Adipose tissue (tissue), 3 donors: ENCODE measurements around the gene PPP1R1A. TPM values are rescaled to one million over a fixed set of nuclear protein-coding genes. Genes with fewer than 3 reads are reported as not detected.

Experiments
- H3K27ac ChIP-seq: one replicate; pipeline ENCODE4 v1.5.1; 2013; ENCODE audit warnings: low read depth, low read length
- WGBS, 3 donors: extraction: QIAGEN DNeasy Blood & Tissue Kit; methylation state at CpG; one replicate each; pipeline ENCODE4 v1.1.7; 2013; 5-methylcytosine and 5-hydroxymethylcytosine counted together
- polyA plus RNA-seq, 3 donors: library from polyadenylated mRNA; stranded (reverse); fragments of 200-250 nt; gene quantifications; one replicate each; pipeline ENCODE4 v1.2.3, GENCODE V29; 2013
- donor health status: healthy with polysubstance abuse.
- donor health status: Bipolar disorder and iron deficiency.
- donor health status: healthy.

PPP1R1A gene
- polyA plus RNA-seq, 3 donors = 26.1 to 309 (median 212) TPM

DNA sequence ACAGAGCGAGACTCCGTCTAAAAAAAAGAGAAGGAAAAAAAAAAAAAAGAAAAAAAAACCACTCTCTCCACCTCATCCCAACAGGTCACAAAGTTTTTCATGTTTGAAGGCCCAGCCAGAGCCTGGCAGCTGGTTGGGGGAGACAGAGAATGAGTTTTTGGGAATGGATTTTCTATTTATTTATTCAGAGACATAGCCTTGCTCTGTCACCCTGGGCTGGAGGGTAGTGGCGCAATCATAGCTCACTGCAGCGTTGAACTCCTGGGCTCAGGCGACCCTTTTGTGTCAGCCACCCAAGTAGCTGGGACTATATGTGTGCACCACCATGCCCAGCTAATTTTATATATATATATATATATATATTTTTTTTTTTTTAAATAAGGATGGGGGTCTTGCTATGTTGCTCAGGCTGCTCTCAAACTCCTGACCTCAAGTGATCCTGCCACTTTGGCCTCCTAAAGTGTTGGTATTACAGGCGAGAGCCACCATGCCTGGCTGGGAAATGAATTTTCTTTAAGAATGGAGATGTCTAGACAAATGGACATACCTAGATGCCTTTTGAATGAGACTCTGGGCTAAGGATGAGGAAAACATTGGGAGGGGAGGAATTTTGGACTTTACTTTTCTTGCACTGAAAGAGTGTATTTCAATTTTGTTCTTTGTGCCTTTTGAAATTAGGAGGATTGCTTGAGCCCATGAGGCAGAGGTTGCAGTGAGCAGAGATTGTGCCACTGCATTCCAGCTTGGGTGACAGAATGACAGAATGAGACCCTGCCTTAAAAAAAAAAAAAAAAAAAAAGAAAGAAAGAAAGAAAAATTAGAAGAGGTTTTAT, 16.9 kb upstream of the PPP1R1A start:
- WGBS, 3 donors = 83 to 87% (median 87%) methylated on average over 6 of the region's 6 CpGs
- H3K27ac ChIP-seq = no peak overlapping the region

DNA sequence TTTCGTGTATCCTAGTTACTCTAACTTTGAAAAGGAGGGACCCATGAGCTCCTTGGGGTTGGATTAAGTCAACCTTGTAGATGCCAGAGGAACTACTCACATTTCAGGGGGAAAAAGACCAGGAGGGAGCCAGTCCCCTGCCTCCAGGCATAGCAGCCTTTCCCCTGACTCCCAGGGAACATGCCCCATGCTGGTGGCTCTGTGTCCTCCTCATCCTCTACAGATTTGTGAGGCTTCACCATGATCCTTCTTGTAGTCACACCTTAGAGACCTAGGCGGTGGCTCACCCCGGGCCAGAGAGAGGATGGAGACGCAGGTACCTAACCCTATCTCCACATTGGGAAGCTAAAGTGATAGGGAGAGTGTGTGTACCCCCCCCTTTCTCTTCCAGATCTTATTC, 16.0 kb upstream of the PPP1R1A start:
- no peak overlapping the region for H3K27ac ChIP-seq
- WGBS, 3 donors = 83 to 94% (median 89%) methylated on average over 4 of the region's 4 CpGs

DNA sequence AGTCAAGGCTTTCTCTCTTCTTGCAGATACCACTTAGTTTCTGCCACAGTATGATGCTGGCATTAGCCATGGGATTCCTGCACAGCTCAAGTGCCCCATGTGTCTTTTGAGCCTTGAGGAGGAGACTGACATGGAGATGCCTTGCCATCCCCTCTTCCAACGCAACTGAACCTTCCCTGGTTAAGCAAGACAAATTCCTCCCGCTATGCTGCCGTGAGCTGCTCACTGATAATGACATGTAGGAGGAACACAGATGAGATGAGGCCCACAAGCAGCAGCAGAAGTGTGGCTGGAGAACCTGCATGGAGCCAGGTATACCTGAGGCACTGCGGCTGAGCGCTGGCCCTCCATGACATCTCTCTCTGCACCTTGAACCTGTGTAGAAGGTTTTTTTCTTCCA, 15.4 kb upstream of the PPP1R1A start:
- 83 to 89% (median 84%) methylated on average over 5 of the region's 5 CpGs for WGBS, 3 donors

DNA sequence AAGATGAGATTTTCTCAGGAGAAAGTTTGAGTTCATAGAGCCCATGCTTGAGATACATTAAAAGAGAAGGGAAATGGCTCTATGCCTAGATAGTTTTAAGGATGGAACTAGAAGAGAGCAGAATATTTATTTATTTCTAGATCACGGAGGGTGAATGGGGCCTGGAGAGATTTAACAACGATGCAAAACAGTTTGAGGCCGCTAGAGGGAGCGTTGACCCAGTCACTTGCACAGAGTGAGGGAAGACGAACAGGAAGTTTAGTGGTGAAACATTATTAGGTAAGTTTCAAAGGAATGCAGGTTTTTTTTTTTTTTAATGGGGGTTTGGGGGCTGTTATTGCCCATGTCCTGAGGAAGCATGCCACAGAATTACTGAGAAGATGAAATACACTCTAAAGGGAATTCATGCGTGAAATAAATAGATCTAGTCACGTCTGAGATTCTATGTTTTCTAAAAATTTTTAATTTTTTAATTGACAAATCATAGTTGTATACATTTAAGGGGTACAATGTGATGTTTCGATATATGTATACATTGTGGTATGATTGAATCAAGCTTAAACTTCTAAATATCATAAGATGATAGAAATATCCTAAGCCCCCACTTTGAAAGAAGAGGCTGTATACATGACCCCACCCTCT, 14.8 kb upstream of the PPP1R1A start:
- WGBS, 3 donors = 18 to 24% (median 23%) methylated on average over 8 of the region's 8 CpGs
- no peak overlapping the region for H3K27ac ChIP-seq

More for the DNA sequence above, 15.4 kb upstream of the PPP1R1A start:
- H3K27ac ChIP-seq = no peak overlapping the region

DNA sequence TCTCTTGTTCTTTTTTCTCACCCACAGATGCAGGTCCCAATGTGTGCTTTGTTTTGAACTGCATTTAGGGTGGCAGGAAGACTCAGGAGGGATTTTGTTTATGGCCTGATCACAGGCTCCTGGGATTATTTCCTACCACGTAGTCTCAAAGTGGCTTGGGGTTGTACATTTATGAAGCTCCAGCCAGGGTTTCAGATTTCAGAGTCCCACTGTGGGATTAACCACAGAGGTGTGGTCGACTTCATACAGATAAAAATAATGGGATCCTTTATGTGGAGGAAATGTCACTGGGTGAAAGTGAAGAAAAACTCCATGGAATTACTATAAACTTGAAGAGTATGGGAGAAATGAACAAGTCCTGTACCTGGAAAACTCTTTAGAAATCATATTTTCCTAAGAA, 14.2 kb upstream of the PPP1R1A start:
- WGBS, 3 donors = 45 to 54% (median 50%) methylated on average over 2 of the region's 2 CpGs
- no peak overlapping the region for H3K27ac ChIP-seq

DNA sequence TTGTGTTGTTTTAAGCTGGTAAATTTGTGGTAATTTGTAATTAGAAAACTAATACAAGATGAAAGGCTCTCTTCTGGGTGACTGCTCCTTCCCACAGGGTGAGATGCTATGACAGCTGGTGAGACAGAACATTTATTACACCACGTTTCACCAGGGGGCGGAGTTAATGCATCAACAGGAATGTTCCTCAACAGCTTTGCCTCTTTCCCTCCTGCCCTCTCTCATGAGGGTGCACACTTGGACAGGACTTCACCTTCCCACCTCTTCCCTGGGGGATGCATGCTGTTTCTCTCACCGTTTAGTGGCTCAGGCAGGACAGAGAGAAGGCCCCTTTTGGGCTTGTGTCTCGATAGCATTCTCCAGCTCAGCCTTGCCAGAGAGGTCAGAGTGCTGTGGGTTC, 13.4 kb upstream of the PPP1R1A start:
- 51 to 57% (median 53%) methylated on average over 4 of the region's 4 CpGs for WGBS, 3 donors
- H3K27ac ChIP-seq = no peak overlapping the region

DNA sequence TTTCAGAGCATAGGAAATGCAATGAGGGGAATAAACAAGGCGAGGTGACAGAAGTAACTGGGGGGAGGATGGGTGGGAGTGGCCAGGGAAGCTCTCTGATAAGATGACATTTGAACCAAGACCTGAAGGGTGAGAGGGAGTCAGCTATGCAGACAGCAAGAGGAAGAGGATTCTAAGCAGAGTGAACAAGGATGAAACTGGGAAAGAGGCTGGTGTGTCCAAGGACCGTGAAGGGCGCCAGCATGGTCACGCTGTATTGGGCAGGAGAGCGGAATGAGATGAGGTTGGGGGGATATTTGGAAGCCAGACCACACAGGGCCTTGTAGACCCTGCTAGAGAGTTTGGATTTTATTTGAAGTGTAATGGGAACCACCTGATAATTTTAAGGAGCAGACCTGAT, 10.5 kb upstream of the PPP1R1A start:
- WGBS, 3 donors = 79 to 87% (median 87%) methylated on average over 5 of the region's 5 CpGs
- no peak overlapping the region for H3K27ac ChIP-seq

DNA sequence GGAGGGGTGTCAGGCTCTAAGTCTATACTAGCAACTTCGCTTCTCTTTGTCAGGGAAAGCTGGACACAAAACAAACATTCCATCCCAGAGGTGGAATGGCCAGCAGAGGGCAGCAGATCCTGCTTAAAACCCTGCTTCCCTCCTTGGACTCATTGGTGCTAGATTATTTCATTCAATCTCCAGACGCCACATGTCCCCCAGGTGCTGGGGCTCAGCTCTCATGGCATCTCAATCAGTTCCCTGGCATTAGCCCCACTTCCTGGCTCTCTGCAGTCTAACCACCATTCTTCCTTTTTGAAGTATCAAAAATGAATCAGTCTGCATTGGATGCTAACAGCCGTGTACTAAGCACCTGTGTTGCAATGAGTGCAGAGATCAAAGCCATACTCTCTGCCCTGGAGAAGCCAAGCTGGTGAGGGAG, 8.1 kb upstream of the PPP1R1A start:
- no peak overlapping the region for H3K27ac ChIP-seq
- WGBS, 3 donors = 11 to 29% (median 24%) methylated on average over 3 of the region's 3 CpGs

DNA sequence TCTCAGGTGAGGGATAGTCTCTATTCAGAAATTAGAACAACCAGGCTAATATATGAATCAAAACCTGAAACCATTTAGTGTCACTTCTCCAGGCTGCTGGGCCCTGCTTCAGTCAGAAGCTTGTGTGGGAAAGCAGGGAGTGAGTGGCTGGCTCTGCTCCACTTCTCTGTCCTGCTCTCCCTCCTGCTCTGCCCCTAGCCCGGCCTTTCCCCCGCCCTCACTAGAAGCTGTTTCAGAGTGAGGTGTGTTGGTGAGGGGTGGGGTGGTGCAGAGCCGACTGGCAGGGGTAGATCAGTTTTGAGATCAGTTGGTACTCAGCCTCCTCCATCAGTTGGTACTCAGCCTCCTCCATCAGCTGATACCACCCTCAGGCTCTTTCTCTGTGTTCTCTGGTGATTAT, 7.0 kb upstream of the PPP1R1A start:
- no peak overlapping the region for H3K27ac ChIP-seq
- 82 to 92% (median 82%) methylated on average over 3 of the region's 3 CpGs for WGBS, 3 donors

DNA sequence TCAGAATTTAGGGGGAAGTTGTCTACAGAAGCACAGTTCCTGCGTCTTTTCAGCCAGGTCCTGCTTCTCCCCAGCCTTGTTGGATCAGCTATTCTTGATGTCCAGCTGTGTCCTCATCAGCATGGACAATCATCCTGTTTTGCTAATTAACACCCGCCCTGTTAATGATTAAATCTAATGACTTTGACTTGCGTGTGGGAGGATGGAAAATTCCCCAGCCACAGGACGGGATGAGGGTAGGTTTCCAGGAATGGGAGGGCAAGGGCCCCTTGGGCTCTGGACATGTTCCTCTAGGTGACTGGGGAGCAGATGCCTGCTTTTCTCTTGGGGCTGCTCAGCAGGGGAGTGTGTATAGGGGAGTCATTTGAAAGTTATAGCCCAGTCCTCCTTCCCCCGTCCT, 5.3 kb upstream of the PPP1R1A start:
- no peak overlapping the region for H3K27ac ChIP-seq
- WGBS, 3 donors = 51 to 65% (median 56%) methylated on average over 5 of the region's 5 CpGs

DNA sequence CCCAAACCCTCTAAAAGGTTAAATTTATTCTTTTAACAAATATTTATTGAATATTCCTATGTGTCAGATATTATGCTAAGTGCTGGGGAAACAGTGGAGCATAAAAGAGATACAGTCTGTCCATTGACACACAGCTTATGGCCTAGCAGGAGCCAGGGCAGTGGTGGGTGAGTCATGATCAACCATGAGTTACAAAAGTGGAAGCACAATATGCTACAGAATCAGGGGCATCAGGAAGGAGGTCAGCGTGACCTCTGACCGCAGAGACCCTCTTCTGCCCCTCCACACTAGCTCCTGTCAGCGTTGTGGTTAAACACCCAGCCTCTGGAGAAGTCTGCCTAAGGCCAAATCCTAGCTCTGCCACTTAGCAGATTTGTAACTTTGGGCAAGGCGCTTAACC, 4.7 kb upstream of the PPP1R1A start:
- WGBS, 3 donors = 77 to 83% (median 79%) methylated on average over 4 of the region's 4 CpGs
- H3K27ac ChIP-seq = no peak overlapping the region

DNA sequence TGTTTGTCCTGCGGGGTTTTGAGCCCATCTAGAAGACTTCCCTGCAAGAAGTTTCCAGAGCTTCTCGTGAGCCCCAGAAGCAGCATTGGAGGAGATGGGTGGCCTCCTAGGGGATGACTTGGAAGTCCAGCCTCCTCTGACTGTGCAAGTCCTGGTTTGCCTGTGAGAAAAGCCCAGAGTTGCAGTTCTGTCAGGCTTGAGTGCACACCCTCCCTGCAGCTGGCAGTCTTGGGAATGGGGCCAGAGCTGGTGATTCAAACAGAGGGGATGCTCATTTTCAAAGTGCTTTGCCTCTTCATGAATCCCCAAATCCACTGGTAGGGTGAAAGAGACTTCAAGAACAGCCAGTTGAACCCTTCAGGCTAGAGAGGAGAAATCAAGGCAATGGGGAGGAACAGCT, 3.9 kb upstream of the PPP1R1A start:
- H3K27ac ChIP-seq = no peak overlapping the region
- WGBS, 3 donors = 79 to 89% (median 86%) methylated on average over 2 of the region's 2 CpGs

DNA sequence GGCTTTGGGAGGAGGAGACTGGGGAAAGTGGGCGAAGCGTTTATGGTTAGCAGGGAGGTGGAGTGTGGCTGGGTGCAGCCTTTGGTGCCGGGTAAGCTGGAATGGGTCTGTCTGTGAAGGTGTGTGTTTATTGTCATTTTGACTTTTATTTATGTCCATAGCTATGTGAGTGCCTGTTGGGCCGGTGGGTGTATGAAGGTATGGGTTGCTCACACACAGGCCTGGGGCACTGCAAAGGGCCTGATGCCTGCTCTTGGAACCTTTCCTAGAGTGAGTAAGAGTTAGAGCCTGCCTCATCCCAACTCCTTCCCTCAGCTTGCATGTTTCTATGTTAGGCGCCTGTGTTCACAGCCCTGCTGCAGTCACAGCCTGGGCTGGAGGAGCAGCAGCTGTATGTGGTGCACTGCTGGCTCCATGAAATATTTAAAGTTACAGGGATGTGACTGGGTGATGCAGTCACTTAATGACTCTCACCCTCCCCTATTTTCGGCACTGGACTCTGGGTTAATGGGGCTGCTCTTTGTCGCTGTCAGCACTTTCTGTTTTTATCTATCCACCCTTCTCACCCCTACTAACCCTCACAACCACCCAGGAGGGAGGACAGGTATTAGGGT, 2.6 kb upstream of the PPP1R1A start:
- 51 to 62% (median 61%) methylated on average over 7 of the region's 7 CpGs for WGBS, 3 donors
- H3K27ac ChIP-seq = no peak overlapping the region

DNA sequence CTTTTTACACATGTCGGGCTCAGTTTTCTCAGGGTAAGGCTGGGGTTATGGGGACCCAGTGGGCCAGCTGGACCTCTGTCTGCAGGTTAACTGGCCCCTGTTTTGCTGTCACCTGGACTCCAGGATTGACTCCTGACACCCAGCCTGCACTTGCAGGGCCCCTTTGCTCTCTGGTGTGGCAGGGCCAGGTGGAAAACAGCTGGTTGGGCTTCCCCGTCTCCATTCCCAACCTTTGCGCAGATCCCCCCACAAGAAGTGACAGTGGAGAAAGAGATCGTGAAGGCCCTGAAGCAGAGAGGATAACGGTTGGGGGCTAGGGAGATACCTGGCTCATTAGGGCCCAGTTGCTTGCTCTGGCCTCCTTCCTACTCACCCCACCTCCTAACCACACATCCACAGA, 1.5 kb upstream of the PPP1R1A start:
- no peak overlapping the region for H3K27ac ChIP-seq
- 66 to 84% (median 80%) methylated on average over 5 of the region's 5 CpGs for WGBS, 3 donors

DNA sequence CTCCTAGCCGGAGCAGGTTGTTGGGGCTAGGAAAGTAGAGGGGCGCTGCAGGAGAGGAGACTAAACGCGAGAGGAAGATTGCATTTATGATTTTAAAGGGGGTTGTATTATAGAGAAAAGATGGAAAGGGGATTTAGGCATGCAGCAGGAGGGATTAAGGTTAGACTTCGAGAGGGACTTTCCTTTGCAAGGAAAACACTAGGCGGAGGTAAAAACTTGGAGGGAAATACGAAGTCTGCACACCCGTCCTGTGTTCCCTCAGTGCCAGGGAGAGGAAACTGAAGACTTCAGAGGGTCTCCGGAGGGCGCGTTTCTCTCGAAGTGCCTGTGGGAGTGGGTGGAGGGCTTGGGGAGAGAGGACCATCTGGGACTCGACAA, 420 bp upstream of the PPP1R1A start:
- H3K27ac ChIP-seq = no peak overlapping the region
- 17 to 20% (median 19%) methylated on average over 13 of the region's 13 CpGs for WGBS, 3 donors

DNA sequence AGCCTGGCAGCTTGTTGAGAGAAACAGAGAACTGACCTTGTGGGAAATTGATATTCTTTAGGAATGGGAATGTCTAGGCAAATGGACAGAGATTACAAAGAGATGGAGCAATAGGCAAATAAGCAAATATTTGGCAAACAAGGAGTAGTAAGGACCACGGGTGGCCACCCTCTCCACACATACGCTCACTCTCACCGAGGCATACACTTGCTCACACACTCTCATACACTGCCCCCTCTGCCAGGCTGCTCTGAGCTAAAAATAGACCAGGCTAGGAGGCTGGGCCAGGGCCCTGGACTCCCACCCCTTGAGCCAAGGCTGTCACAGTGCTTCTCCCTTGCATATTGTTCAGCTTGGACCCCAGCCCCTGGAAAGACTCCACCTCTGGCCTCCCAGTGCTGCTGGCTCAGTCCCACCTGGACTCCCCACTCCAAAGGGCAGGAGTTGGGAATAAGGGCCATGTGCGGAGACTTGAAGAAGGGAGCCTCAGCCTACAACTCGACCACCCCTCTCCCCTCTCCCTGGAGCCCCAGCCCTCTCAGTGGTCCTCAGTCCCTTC, 1.1 kb downstream of the PPP1R1A start:
- no peak overlapping the region for H3K27ac ChIP-seq
- WGBS, 3 donors = 43 to 71% (median 52%) methylated on average over 5 of the region's 5 CpGs

DNA sequence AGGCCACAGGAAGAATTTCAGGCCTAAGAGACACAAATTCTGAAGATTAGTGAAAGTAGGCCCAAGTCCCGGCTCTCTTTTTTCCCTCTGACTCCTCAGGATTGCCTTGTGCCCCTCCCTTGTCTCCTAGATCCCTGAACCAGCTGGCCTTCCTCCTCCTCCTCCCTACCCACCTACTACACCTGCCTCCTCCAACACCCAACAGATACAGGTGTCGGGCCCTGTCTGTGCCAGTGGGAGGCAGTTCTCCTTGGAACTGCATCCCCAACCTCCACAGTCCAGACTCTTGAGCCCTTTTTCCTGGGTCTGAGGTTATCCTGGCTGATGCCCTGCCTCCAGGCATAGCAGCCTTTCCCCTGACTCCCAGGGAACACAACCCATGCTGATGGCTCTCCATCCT, 1.8 kb downstream of the PPP1R1A start:
- no peak overlapping the region for H3K27ac ChIP-seq
- WGBS, 3 donors = 77 to 81% (median 80%) methylated on average over 2 of the region's 2 CpGs

DNA sequence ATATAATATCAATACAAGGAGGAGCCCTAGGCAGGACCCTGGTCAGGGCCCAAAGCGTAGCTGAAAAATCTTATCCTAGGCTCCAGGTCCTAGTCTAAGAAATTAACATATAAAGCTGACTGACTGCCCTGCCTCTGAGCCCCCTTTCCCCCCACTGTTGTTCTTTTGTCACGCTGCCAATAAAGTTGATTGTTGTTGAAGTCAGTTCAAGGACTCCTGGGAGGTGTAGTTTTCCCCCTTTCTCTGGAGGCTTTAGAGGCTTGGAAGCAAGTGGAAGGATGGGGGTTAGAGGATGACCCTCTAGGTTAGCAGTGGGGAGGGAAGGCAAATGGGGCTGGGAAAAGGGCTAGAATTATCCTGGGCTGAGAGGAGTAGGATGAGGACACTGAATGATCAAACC, 3.2 kb downstream of the PPP1R1A start:
- WGBS, 3 donors = 88 to 90% (median 89%) methylated on average over 2 of the region's 2 CpGs

DNA sequence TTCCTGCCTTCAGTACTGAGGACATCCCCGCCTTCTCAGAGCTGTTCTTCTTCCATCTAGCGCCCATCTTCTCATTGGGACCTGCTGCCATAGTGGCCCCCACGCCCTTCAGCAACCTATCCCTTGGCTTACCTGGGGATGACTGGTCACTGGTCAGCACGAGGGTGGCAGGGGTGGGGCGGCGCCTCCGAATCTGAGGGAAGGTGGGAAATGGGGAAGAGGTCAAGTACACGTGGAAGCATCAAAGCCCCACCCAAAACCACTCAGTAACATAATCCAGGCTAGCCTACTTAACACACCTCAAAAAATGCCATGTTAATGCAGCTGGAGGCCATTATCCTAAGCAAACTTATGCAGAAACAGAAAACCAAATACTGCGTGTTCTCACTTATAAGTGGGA, 4.3 kb downstream of the PPP1R1A start:
- WGBS, 3 donors = 62 to 66% (median 62%) methylated on average over 9 of the region's 9 CpGs
- no peak overlapping the region for H3K27ac ChIP-seq

More for the DNA sequence above, 3.2 kb downstream of the PPP1R1A start:
- H3K27ac ChIP-seq = no peak overlapping the region
